GM19025 (cell line): ENCODE data around the gene KIF1B.
"Not testable (repeated sequence)": the region's sequence is repeated elsewhere in the genome, so short reads cannot be mapped to it uniquely, and the experiment has no call there.

Source experiments
- ATAC-seq: cut with Tn5 transposase; IDR thresholded peaks from one replicate; pipeline ENCODE4 v1.9.1; 2021; ENCODE audit warnings: mild to moderate bottlenecking, low read depth, moderate library complexity; ENCODE audit not compliant: unreplicated experiment

The KIF1B gene

GRCh38 chr1:10324627-10325026 is 114.3 kb downstream of the KIF1B start:
- no peak for ATAC-seq

- no peak for ATAC-seq
Observed at GRCh38 chr1:10325521-10325920, 115.2 kb downstream of the KIF1B start.

GRCh38 chr1:10326251-10326650 is 115.9 kb downstream of the KIF1B start:
- ATAC-seq = no peak

GRCh38 chr1:10328180-10328963 is 118.0 kb downstream of the KIF1B start:
- no peak for ATAC-seq

GRCh38 chr1:10337436-10337835 is 127.1 kb downstream of the KIF1B start:
- ATAC-seq = no peak

- no peak for ATAC-seq
Observed at GRCh38 chr1:10338047-10338446, 127.7 kb downstream of the KIF1B start.

- no peak for ATAC-seq
Observed at GRCh38 chr1:10338611-10339010, 128.2 kb downstream of the KIF1B start.

GRCh38 chr1:10339036-10339567 is 128.7 kb downstream of the KIF1B start:
- ATAC-seq = no peak

- no peak for ATAC-seq
Observed at GRCh38 chr1:10339815-10340214, 129.4 kb downstream of the KIF1B start.

GRCh38 chr1:10340930-10341590 is 130.7 kb downstream of the KIF1B start:
- ATAC-seq = no peak

- no peak for ATAC-seq
Observed at GRCh38 chr1:10347109-10347508, 136.7 kb downstream of the KIF1B start.

- no peak for ATAC-seq
Observed at GRCh38 chr1:10353282-10353681, 142.9 kb downstream of the KIF1B start.

GRCh38 chr1:10353693-10354092 is 143.3 kb downstream of the KIF1B start:
- no peak for ATAC-seq

GRCh38 chr1:10360045-10360444 is 149.7 kb downstream of the KIF1B start:
- ATAC-seq = no peak

GRCh38 chr1:10361515-10361914 is 151.1 kb downstream of the KIF1B start:
- ATAC-seq = no peak

- ATAC-seq = no peak
Observed at GRCh38 chr1:10368194-10368593, 157.8 kb downstream of the KIF1B start.

- ATAC-seq = no peak
Observed at GRCh38 chr1:10374442-10374860, 164.1 kb downstream of the KIF1B start.

- not testable (repeated sequence) for ATAC-seq
Observed at GRCh38 chr1:10377365-10378029, 167.1 kb downstream of the KIF1B start.

GRCh38 chr1:10378081-10378841 is 167.9 kb downstream of the KIF1B start:
- no peak for ATAC-seq

GRCh38 chr1:10379101-10379620 is 168.8 kb downstream of the KIF1B start:
- ATAC-seq = no peak
